Urothelium cell line (cell line): ENCODE results near the gene PIK3CA.
A peak's percentile ranks its signal among the peaks of the same experiment; 100 is the strongest.
"Not testable (repeated sequence)": the region's sequence is repeated elsewhere in the genome, so short reads cannot be mapped to it uniquely, and the experiment has no call there.

Source experiments
- DNase-seq: peaks from one replicate; pipeline ENCODE4 v3.0.0; 2011; ENCODE audit warnings: low spot score, mixed read lengths
- FAIRE-seq: peaks from 2 replicates; lab custom pipeline; 2011; peaks lifted over from hg19 to GRCh38; lab: Jason Lieb, UNC

Gene PIK3CA

DNA sequence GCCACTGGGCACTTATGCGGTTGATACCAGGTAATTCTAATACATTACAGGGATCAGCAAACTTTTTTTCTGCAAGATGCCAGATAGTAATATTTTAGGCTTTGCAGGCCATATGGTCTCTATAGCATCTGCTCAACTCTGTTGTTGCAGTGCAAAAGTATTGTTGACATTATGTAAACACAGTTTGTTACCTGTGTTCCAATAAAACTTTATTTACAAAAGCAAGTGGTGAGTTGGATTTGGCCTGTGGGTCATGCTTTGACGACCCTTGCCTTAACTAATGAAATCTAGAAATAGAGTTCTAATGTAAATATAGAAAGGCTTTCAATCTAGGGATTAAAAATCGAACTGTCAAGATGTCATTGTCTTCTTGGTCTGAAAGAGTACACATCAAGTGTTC, 44.4 kb downstream of the PIK3CA start:
- DNase-seq (no peak), FAIRE-seq (no peak)

DNA sequence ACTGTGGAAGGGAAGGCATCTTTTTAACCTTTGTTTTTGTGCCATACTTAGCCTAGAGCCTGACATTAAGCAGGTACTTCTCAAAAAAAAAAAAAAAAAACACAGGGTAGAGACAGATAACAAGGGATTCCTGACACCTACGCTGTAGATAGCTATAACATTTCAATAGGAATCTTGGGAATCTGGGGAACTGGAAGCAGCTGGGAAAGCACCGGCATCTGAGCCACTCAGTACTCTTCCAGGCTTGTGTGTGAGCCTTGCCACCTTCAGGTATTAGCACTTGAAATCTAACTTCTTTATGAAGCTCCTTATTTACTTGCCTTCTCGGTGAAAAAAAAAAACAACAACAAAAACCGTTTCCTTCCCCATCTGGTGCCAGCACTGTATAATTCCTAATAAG, 46.8 kb downstream of the PIK3CA start:
- FAIRE-seq: no peak

GRCh38 chr3:179196098-179196497, 47.9 kb downstream of the PIK3CA start:
- no peak for FAIRE-seq

More for the DNA sequence above, 46.8 kb downstream of the PIK3CA start:
- no peak for DNase-seq

DNA sequence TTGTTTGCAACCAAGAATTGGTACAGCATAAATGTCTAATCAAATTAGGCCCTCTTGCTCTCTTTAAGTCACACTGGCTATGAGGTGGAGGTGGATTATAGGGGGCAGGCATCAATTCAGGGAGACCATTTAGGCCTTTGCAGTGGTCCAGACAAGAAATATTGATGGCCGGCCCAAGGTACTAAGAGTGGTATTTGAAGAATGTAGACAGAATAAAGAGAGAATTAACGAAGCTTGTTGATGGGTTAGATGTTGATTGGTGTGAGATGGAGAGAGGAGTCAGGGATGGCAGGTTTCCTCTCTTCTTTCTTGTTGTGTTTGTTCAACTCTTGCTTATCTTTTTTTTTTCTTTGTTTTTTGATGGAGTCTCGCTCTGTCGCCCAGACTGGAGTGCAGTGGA, 48.5 kb downstream of the PIK3CA start:
- FAIRE-seq (no peak), DNase-seq (no peak)

More at GRCh38 chr3:179196098-179196497, 47.9 kb downstream of the PIK3CA start:
- DNase-seq: peak; percentile 49

GRCh38 chr3:179200790-179201189, 52.6 kb downstream of the PIK3CA start:
- FAIRE-seq (no peak), DNase-seq (no peak)

DNA sequence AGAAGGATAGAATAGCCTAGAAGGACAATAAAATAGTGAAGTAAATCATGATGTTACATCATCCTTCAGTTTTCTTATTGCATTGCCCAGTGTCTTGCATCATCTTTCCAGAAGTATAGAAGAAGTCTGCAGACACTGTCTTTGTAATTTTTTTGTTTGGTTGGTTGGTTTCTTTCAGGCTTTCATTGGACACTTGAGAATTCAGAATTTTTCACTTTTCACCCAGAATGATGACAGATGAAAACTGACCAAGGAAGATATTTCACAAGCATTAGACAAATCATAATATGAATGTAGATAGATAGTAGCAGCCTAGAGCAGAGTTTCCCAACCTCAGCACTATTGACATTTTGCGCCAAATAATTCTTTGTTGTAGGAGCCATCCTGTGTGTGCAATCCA, 67.4 kb downstream of the PIK3CA start:
- not testable (repeated sequence) for DNase-seq, FAIRE-seq

- FAIRE-seq, DNase-seq: not testable (repeated sequence)
Observed at GRCh38 chr3:179218213-179218612, 70.1 kb downstream of the PIK3CA start.

DNA sequence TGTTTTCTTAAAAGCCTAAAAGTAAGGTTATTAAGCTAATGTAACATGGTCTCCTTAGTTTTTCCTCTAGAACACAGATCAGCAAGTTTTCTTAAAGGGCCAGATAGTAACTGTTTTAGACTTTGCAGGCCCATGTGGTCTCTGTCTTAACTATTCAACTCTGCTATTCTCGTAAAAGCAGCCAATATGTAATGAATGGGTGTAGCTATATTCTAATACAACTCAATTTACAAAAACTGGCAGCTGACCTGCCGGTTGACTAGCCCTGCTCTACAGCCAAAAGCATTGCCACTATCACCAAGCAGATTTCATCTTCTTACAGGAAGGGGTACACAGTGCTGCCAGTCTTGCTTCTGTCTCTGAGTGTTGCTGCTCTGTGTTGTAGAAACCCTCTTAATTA, 75.4 kb downstream of the PIK3CA start:
- DNase-seq (no peak), FAIRE-seq (no peak)

GRCh38 chr3:179224584-179224983, 76.4 kb downstream of the PIK3CA start:
- DNase-seq (no peak), FAIRE-seq (no peak)

- DNase-seq (no peak), FAIRE-seq (no peak)
Observed at GRCh38 chr3:179227349-179227748, 79.2 kb downstream of the PIK3CA start.

DNA sequence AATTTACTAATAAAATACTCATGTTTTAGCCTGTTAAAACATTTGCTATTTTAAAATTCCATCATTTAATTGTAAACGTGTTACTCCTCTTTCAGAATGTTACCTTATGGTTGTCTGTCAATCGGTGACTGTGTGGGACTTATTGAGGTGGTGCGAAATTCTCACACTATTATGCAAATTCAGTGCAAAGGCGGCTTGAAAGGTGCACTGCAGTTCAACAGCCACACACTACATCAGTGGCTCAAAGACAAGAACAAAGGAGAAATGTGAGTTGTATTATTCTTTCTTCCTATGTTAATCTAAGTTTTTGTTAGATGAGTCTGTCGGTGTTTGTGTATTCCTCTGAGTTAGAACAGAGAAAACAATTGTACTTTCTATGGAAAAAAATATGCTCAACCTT, 81.0 kb downstream of the PIK3CA start:
- DNase-seq: no peak
- FAIRE-seq: no peak

- DNase-seq: no peak
- no peak for FAIRE-seq
Observed at GRCh38 chr3:179233043-179233442, 84.9 kb downstream of the PIK3CA start.

GRCh38 chr3:179234199-179234598, 86.0 kb downstream of the PIK3CA start:
- DNase-seq (no peak), FAIRE-seq (no peak)

GRCh38 chr3:179236669-179237301, 88.6 kb downstream of the PIK3CA start:
- FAIRE-seq (no peak), DNase-seq (no peak)

DNA sequence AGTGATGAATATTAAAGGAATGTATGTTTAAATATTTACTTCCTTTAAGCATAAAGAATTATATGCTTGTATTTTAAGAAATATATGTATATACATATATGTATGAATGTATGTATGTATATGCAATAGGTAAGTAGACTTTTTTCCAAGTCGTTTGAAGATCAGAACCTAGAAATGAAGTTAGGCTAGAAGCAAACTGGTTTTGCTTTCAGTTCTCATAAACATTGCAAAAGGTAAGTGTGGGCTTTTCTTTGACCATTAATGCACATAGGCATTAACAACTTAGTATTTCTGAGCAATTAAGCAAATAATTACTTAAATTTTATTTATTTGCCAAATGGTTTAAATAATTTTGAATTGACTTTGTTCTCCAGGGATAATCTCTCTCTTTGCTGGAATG, 92.1 kb downstream of the PIK3CA start:
- DNase-seq, FAIRE-seq: not testable (repeated sequence)

DNA sequence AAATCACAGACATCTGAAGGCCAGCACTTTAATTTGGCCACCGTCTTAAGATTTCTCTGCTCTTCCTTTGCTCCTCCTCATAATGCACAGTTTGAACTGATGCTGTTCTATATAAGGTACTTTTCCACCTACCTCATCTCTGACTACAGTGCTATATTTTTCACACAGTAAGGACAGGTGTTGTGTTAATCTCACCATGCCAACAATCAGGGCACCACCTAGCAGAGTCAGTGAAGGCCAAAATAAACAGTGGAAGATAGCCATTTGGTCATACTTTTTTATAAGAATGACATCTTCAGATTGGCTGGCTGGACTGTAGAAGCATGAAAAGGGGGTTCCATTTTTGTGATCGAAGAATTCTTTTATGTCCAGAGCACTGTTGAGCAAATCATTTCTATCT, 94.7 kb downstream of the PIK3CA start:
- peak; percentile 69 for FAIRE-seq

DNA sequence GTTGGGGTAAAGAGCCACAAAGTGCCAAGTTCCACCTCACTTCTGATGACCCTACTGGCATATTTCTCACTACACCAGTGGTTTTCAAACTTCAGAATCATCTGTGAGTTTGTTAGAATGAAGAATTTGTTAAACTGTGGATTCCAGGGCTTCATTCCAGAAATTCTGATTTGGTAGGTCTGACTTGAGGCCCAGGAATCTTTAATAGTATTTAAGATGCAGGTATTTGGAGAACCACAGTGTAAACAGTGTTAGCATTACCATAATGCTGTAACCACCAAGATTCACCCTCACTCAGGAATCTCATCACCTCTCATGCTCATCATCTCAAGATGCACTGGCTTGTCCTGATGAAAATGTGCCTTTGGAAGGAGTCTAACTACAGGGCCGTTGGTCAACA, 96.7 kb downstream of the PIK3CA start:
- DNase-seq: no peak
- FAIRE-seq: no peak

More for the DNA sequence above, 94.7 kb downstream of the PIK3CA start:
- DNase-seq: not testable (repeated sequence)

DNA sequence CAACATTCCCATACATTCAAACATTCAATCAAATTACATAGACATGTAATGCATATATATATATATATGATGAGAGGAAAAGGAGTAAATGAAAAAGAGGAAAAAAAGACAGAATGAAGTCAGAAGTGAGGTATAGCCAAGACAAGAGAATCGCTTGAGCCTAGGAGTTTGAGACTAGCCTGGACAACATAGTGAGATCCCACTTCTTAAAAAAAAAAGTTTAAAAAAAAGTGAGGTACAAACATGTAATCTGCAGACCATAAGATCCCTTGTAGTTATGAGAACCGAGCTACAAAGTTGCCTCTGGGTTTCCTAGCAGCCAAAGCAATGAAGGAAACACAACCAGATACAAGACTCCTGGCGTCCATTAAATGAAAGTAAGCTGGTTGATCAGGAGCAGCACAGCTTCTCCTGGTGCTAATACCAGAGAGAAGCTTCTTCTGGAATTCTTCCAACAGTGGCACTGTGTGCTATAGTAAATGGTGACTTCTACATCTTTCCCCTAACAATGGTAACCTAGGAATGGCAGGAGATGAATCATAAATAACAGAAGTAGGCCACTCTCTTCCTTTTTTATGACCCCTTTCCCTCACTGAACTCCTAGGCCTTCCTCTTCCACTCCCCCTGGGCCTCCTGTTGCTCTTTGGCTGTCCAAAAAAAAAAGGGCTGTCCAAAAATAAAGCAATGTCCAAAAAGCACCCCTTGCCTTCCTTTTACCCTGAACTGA, 99.3 kb downstream of the PIK3CA start:
- no peak for FAIRE-seq
- no peak for DNase-seq

DNA sequence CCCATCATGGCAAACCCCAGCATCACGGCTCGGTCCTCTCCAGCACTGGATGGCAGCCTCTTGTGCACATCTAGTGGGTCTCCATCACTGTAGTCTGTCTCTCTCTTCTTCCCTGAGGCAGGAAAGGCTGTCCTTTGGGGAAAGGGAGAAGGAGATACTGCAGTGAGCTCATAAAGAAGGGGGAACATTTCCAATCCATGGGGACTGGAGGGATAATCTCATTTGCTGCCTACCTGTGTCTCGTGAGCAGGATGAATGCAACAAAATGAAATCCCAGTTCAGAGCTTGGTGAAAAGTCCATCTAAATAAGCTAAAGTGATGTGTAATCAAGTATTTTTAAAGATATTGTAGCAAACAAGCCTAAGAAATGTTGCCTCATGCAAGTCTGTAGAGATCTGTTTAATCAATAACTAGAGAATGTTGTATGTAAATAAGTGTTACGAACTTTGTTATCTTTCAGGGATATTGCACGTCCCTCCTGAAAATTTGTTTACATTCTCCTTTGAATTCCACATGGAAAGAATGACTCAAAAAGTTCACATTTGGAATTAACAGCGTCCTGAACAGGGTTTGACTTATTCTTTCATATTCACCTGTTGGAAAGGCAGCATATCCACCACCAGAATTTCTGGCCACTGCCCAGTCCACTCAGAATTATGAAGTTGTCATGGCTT, 102.8 kb downstream of the PIK3CA start, which contains the start of gene KCNMB3:
Gene KCNMB3 (minus strand): TSS at position 312 of the 674 bp plus-strand sequence. CDS start 124 bp downstream, at position 188.
- DNase-seq: no peak
- no peak for FAIRE-seq

DNA sequence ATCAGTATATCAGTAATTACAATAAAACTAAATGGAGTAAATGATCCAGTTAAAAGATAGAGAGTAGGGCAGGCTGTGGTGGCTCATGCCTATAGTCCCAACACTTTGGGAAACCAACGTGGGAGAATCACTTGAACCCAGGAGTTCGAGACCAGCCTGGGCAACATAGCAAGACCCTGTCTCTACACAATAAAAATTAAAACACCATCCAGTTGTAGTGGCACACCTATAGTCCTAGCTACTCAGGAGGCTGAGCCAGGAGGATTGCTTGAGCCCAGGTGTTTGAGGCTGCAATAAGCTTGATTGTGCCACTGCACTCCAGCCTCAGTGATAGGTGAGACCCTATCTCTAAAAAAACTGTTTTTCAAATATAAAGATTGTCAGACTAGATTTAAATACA, 108.7 kb downstream of the PIK3CA start:
- FAIRE-seq: no peak

DNA sequence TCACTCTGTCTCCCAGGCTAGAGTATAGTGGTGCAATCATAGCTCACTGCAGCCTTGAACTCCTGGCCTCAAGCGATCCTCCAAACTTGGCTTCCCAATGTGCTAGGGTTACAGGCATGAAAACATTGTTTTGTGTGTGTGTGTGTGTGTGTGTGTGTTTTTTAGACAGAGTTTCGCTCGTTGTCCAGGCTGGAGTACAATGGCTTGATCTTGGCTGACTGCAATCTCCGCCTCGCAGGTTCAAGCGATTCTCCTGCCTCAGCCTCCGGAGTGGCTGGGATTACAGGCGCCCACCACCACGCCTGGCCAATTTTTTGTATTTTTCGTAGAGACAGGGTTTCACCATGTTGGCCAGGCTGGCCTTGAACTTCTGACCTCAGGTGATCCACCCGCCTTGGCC, 109.6 kb downstream of the PIK3CA start:
- not testable (repeated sequence) for DNase-seq, FAIRE-seq

More for the DNA sequence above, 108.7 kb downstream of the PIK3CA start:
- no peak for DNase-seq

DNA sequence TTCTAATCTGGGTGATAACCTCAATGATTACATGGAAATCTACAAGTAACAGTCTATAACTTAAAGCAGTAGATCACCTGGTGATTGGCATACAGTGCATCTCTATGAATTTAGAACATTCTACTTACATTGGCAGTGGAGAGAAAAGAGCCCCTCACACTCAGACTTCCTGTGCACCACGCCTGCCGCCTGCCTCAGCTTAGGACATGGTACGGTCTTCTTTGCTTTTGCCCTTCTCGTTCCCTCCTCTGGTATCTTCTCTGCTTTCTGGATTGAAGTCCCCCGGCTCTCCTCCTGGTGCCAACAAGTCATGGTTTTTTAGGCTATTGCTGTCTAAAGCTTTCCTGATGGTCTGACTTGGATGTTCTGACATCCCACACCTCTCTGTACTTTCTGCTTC, 110.7 kb downstream of the PIK3CA start:
- FAIRE-seq: no peak
- no peak for DNase-seq
